H1 (cell line): ENCODE data around the gene GRIA4.

Experiments
- EZH2 ChIP-seq: fragments of 200-600 bp; sonication (generic); IDR thresholded peaks from 2 replicates; pipeline ENCODE4 v1.7.1; 2012; ENCODE audit warnings: low read depth, mild to moderate bottlenecking, moderate library complexity, low read length, inconsistent platforms; ENCODE audit not compliant: severe bottlenecking
- GABPA ChIP-seq: IDR thresholded peaks from 2 replicates; pipeline ENCODE4 v1.6.1; 2011; ENCODE audit warnings: mild to moderate bottlenecking, low read length, moderate library complexity, borderline replicate concordance; ENCODE audit not compliant: insufficient read depth
- JUN ChIP-seq: IDR thresholded peaks from 2 replicates; pipeline ENCODE4 v1.6.1; 2011; ENCODE audit warnings: low read depth, mild to moderate bottlenecking, improper control_type of control experiment, low read length
- PHF8 ChIP-seq: fragments of 200-600 bp; sonication (generic); conservative IDR thresholded peaks from 2 replicates; pipeline ENCODE4 v1.7.1; 2012; ENCODE audit warnings: low read depth, mild to moderate bottlenecking, inconsistent platforms, low read length, moderate library complexity
- RFX5 ChIP-seq: IDR thresholded peaks from 2 replicates; pipeline ENCODE4 v1.6.1; 2011; ENCODE audit warnings: low read depth, low read length, improper control_type of control experiment, borderline replicate concordance
- TF ChIP-seq, protein P1 (sequence below): IDR thresholded peaks from 2 replicates; pipeline ENCODE4 v1.6.1; 2012; ENCODE audit warnings: low read length, inconsistent platforms
- TF ChIP-seq, protein P2 (sequence below), 3 experiments: IDR thresholded peaks; 1 replicate in 2 of 3; 2 replicates in 1 of 3; pipeline versions ENCODE4 v1.5.1 to v1.6.1; 2011; ENCODE audit warnings: low read length in 3 of 3, mild to moderate bottlenecking in 3 of 3, inconsistent platforms in 2 of 3, low read depth in 1 of 3, moderate library complexity in 1 of 3; ENCODE audit not compliant: insufficient read depth in 1 of 3; ENCODE audit errors: control extremely low read depth in 1 of 3

DNA sequence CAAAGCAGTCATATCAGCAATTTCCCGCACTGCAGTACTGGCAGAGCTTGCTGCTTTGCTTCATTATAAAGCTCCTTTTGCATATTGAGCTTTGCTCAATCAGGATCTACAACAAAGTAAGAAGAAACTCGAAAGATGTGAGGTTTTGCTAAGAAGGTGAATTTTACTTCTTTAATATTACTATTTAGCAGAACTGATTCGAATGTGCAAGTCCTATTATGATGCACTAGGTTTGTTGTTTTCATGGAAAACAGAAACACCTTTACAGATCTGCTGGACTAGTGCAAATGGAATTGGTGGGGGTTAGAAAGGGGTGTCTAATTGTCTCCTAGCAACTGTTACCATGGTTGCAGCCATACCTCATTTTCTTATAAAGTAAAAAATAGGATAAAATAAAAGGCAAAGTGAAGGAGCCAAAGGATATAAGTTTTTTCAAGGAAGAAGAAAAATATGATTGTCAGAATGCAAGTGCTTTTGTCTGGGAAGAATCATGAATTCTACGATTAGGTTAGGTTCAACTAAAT is 259.0 kb downstream of the GRIA4 start:
- TF ChIP-seq, protein P1, sequence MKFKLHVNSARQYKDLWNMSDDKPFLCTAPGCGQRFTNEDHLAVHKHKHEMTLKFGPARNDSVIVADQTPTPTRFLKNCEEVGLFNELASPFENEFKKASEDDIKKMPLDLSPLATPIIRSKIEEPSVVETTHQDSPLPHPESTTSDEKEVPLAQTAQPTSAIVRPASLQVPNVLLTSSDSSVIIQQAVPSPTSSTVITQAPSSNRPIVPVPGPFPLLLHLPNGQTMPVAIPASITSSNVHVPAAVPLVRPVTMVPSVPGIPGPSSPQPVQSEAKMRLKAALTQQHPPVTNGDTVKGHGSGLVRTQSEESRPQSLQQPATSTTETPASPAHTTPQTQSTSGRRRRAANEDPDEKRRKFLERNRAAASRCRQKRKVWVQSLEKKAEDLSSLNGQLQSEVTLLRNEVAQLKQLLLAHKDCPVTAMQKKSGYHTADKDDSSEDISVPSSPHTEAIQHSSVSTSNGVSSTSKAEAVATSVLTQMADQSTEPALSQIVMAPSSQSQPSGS, result no peak
- TF ChIP-seq, protein P2, sequence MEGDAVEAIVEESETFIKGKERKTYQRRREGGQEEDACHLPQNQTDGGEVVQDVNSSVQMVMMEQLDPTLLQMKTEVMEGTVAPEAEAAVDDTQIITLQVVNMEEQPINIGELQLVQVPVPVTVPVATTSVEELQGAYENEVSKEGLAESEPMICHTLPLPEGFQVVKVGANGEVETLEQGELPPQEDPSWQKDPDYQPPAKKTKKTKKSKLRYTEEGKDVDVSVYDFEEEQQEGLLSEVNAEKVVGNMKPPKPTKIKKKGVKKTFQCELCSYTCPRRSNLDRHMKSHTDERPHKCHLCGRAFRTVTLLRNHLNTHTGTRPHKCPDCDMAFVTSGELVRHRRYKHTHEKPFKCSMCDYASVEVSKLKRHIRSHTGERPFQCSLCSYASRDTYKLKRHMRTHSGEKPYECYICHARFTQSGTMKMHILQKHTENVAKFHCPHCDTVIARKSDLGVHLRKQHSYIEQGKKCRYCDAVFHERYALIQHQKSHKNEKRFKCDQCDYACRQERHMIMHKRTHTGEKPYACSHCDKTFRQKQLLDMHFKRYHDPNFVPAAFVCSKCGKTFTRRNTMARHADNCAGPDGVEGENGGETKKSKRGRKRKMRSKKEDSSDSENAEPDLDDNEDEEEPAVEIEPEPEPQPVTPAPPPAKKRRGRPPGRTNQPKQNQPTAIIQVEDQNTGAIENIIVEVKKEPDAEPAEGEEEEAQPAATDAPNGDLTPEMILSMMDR (IDR thresholded peaks at IDR 0.05; ENCODE audit: control extremely low read depth in 1 of 3, insufficient read depth in 1 of 3, low read depth in 1 of 3, low read length in 3 of 3), result no peak
- TF ChIP-seq EZH2 (no peak), GABPA (no peak), JUN (no peak), PHF8 (no peak), RFX5 (no peak)
